ENCODE results near the gene KRTAP5-9. TPM values are rescaled to one million over a fixed set of nuclear protein-coding genes. Genes with fewer than 3 reads are reported as not detected.

The KRTAP5-9 gene
- total RNA-seq, 1 donor from 2014 or later: not detected

GRCh38 chr11:71502026-71502425 is 46.2 kb upstream of the KRTAP5-9 start:
- H3K27ac ChIP-seq (replicated peaks): no peak overlapping the region
- H3K9me3 ChIP-seq (replicated peaks): peaks cover 1% of the 10 kb centered on the region
- no peak for TF ChIP-seq CTCF (IDR thresholded peaks at IDR 0.05; ENCODE audit: borderline replicate concordance)
- no peak overlapping the region for H3K4me3 ChIP-seq
- DNase-seq: no peak
- intact Hi-C loops (cut with micrococcal nuclease): no loop called here
- peaks cover 61% of the 10 kb centered on the region for H3K36me3 ChIP-seq
- peaks cover 25% of the 10 kb centered on the region for H3K4me1 ChIP-seq
- no peaks in the 10 kb centered on the region for H3K27me3 ChIP-seq (ENCODE audit: low read depth)

- no peak for DNase-seq
- peaks cover 25% of the 10 kb centered on the region for H3K4me1 ChIP-seq
- no peaks in the 10 kb centered on the region for H3K27me3 ChIP-seq (ENCODE audit: low read depth)
- H3K9me3 ChIP-seq (replicated peaks): peaks cover 11% of the 10 kb centered on the region
- no peak overlapping the region for H3K27ac ChIP-seq (replicated peaks)
- no peak overlapping the region for H3K4me3 ChIP-seq
- intact Hi-C loops (cut with micrococcal nuclease): no loop called here
- peaks cover 58% of the 10 kb centered on the region for H3K36me3 ChIP-seq
- TF ChIP-seq CTCF (IDR thresholded peaks at IDR 0.05; ENCODE audit: borderline replicate concordance): no peak
These were observed 45.3 kb upstream of the KRTAP5-9 start for GRCh38 chr11:71502871-71503435.

GRCh38 chr11:71504531-71504930 is 43.7 kb upstream of the KRTAP5-9 start:
- DNase-seq: no peak
- H3K9me3 ChIP-seq (replicated peaks): peaks cover 26% of the 10 kb centered on the region
- no peak overlapping the region for H3K27ac ChIP-seq (replicated peaks)
- H3K36me3 ChIP-seq: peaks cover 42% of the 10 kb centered on the region
- TF ChIP-seq CTCF (IDR thresholded peaks at IDR 0.05; ENCODE audit: borderline replicate concordance): no peak
- H3K4me1 ChIP-seq: peaks cover 19% of the 10 kb centered on the region
- intact Hi-C loops (cut with micrococcal nuclease): no loop called here
- no peaks in the 10 kb centered on the region for H3K27me3 ChIP-seq (ENCODE audit: low read depth)
- no peak overlapping the region for H3K4me3 ChIP-seq

GRCh38 chr11:71505001-71505400 is 43.2 kb upstream of the KRTAP5-9 start:
- no peak for DNase-seq
- peaks cover 37% of the 10 kb centered on the region for H3K36me3 ChIP-seq
- no peaks in the 10 kb centered on the region for H3K27me3 ChIP-seq (ENCODE audit: low read depth)
- TF ChIP-seq CTCF (IDR thresholded peaks at IDR 0.05; ENCODE audit: borderline replicate concordance): no peak
- peaks cover 31% of the 10 kb centered on the region for H3K9me3 ChIP-seq (replicated peaks)
- intact Hi-C loops (cut with micrococcal nuclease): no loop called here
- H3K4me3 ChIP-seq: no peak overlapping the region
- H3K27ac ChIP-seq (replicated peaks): no peak overlapping the region
- peaks cover 16% of the 10 kb centered on the region for H3K4me1 ChIP-seq

- Histone ChIP-seq H3K27me3 (ENCODE audit: low read depth) (no peaks in the 10 kb centered on the region), H3K27ac (replicated peaks) (no peak overlapping the region), H3K4me1 (peaks cover 9% of the 10 kb centered on the region), H3K4me3 (no peak overlapping the region), H3K36me3 (peaks cover 32% of the 10 kb centered on the region), H3K9me3 (replicated peaks) (peaks cover 39% of the 10 kb centered on the region)
- DNase-seq: no peak
- TF ChIP-seq CTCF (IDR thresholded peaks at IDR 0.05; ENCODE audit: borderline replicate concordance): no peak
- intact Hi-C loops (cut with micrococcal nuclease): no loop called here
These were observed 42.4 kb upstream of the KRTAP5-9 start for GRCh38 chr11:71505781-71506180.

Measured in left ventricle myocardium inferior (tissue), 1 donor.